NCI-H82 treated with DMSO at 0.1 percent for 48 hours (cell line): ENCODE measurements around the gene LRRC25.
"Not testable (repeated sequence)": the region's sequence is repeated elsewhere in the genome, so short reads cannot be mapped to it uniquely, and the experiment has no call there.

Source experiments
- DNase-seq: peaks from one replicate; lab custom pipeline; 2025; ENCODE audit not compliant: unreplicated experiment; lab: John Stamatoyannopoulos, UW

Gene LRRC25

GRCh38 chr19:18380843-18381242 lies 16.6 kb downstream of the LRRC25 start:
- DNase-seq, result no peak

GRCh38 chr19:18379803-18380747 lies 17.3 kb downstream of the LRRC25 start:
- no peak for DNase-seq

- DNase-seq, result no peak
Measured at GRCh38 chr19:18377026-18377425, 20.4 kb downstream of the LRRC25 start.

- DNase-seq, result no peak
Measured at GRCh38 chr19:18373892-18374629, 23.4 kb downstream of the LRRC25 start.

DNA sequence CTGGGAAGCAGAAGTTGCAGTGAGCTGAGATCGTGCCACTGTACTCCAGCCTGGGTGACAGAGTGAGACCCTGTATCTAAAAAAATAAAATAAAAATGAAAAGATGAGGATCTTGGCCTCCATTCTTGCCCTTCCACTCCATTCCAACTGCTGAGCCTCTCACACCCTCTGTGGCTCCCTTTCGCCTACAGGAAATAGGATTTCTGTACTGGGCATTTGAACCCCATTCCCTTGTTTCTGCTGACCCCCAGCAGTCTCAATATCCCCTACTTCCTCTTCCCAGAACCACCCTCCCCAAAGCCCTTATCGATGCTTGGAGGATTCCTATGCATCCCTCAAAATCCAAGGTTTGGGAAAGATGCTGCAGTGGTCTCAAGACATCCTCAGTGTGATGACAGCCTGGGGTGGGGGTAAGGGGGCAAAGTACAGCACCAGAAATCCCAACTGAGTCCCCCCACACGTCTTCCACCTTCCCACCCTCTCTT lies 24.0 kb downstream of the LRRC25 start:
- DNase-seq, result no peak

DNA sequence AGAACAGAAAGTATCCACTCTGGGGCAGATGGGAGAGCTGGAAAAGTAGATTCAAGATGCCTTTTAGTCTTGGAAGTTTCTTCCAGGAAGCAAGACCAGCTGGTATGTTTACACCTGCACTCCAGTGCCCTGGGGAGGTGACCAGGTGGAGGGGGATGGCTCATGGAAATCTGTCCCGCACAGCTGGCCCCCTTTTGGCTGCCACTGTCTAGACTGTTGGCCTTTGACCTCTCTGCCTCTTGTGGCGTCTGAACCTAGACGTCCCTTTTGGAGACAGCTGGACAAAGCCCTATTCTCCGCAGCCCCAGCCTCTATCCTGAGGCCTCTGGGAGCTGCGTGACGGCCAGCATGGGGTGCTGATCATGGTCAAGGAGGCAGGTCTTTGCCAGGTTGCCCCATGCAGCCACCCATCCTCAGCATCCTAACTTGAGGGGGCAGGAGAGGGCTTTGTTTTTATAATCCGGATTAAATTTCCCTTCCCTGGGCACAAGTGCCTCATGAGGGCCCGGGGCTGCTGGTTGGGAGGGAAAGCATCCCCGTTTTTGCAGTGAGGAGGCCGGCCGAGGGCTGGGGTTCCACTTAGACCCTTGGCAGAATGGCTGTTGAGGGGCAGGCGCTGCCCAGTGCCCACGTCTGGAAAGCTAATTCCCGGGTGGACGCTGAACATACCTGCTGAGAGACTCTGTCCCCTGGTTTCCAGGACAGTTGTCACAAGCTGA lies 28.8 kb downstream of the LRRC25 start:
- DNase-seq, result no peak

- DNase-seq, result no peak
Measured at GRCh38 chr19:18366021-18366435, 31.4 kb downstream of the LRRC25 start.

DNA sequence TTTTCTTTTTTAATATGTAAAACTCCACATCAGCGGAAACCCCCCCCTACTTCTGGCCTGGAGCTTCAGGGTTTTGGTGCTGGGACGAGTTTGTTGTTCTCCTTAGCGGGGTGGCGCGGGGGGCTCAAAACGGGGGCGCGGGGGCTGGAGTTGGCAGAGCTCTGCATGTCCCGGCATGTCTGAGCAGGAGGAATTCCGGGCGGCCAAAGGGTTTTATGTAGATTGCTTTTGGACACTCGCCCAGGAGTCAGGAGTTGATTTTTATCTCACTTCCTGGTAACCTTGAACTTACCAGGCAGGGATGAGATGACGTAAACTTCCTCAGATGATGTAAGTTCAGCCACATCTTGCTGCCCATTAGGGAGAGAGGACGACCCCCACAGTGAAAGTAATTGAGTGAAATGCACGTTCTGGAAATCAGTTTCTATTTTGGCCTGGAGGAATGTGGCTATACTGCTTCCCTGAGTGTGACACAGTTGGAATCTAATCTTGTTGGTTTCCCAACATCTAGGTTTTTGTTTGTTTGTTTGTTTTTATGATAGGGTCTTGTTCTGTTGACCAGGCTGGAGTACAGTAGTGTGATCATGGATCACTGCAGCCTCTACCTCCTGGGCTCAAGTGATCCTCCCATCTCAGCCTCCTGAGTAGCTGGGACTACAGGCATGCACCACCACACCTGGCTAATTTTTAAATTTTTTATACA lies 32.4 kb downstream of the LRRC25 start:
- no peak for DNase-seq

GRCh38 chr19:18364277-18364825 lies 33.1 kb downstream of the LRRC25 start:
- not testable (repeated sequence) for DNase-seq

DNA sequence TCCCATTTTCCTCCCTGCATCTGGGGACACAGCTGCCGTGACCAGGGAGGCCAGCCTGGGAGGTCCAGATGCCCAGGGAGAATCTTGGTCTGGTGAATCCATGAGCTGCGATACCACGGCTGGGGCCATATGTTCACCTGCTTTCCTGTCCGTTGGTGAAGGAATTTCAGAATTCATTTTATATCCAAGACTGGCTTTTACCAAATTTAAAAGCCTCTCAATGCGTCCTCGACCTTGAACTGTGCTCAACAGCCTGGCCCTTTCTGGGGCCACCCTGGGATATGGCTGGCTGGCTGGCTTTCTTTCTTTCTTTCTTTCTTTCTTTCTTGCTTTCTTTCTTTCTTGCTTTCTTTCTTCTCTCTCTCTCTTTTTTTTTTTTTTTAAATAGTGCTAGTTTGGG lies 33.6 kb downstream of the LRRC25 start:
- DNase-seq, result no peak

- no peak for DNase-seq
Measured at GRCh38 chr19:18362934-18363542, 34.4 kb downstream of the LRRC25 start.

DNA sequence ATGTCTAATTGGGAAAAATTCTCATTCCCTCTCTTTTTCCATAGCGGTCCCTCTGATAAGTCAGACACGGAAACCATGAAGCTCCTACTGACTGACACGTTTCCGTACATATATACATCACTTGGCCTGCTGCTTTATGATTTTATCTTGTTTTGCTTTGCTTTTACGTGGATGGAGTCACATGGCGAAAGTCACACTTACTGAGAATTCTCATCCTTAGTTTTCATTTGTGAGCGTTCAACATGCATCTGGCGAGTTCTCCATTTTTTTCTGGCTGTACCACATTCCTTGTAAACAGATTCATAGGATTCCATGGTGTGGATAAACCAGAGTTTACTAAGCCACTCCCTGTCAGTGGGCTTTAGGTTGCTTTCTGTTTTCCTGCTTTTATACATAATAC lies 35.8 kb downstream of the LRRC25 start:
- no peak for DNase-seq

DNA sequence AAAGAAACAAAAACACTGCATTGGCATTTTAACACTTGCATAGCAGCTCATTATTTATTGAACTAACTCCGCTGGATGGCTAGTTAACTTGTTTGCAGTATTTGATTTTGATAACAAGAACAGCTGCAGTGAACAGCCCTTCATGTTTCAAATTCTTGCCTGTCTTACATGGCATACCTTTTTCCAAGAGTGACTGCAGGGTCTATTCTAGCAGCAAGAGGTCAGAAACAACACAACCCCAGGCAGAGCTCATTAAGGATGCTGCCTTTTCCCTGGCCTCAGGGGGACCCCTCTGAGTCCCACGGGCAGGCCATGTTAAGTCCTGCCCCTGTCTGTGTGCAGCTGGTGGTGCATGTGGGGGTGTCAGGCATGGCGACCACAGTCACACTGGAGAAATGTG lies 40.4 kb downstream of the LRRC25 start:
- DNase-seq, result no peak

DNA sequence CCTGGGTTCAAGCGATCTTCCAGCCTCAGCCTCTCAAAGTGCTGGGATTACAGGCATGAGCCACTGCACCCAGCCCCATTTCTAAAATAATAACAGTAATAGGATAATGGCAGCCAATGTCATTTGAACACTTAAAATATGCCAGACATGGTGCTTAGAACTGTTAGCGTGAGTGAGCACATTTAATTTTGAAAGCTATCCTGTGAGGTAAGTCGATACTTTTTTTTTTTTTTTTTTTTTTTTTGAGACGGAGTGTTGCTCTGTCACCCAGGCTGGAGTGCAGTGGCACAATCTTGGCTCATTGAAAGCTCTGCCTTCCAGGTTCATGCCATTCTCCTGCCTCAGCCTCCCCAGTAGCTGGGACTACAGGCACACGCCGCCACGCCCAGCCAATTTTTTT lies 42.7 kb downstream of the LRRC25 start:
- not testable (repeated sequence) for DNase-seq

- DNase-seq, result no peak
Measured at GRCh38 chr19:18353378-18354005, 43.9 kb downstream of the LRRC25 start.

DNA sequence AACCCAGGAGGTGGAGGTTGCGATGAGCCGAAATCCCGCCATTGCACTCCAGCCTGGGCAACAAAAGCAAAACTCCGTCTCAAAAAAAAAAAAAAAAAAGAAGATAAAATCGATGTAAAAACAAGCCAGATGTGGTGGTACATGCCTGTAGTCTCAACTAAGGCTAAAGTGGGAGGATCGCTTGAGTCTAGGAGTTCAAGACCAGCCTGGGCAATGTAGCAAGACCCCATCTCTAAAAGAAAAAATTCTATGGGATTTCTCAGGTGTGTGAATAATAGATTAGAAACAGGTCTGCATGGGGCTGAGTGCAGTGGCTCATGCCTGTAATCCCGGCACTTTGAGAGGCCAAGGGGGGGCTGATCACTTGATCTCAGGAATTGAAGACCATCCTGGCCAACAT lies 45.9 kb downstream of the LRRC25 start:
- DNase-seq, result no peak

- no peak for DNase-seq
Measured at GRCh38 chr19:18350490-18350889, 46.9 kb downstream of the LRRC25 start.

- DNase-seq, result no peak
Measured at GRCh38 chr19:18349524-18350128, 47.8 kb downstream of the LRRC25 start.

DNA sequence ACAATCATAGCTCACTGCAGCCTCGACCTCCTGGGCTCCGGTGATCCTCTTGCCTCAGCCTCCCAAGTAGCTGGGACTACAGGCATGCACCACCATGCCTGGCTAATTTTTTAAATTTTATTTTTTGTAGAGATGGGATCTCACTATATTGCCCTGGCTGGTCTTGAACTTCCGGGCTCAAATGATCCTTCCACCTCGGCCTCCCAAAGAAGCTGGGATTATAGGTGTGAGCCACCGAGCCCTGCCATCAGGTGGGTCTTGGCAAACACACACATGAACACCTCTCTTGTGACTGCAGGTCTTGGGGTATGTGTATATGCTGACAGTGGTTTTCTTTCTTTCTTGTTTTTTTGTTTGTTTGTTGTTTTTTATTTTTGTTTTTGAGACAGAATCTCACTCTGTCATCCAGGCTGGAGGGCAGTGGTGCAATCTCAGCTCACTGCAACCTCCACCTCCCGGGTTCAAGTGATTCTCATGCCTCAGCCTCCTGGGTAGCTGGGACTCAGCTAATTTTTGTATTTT lies 48.5 kb downstream of the LRRC25 start:
- DNase-seq, result not testable (repeated sequence)
